GM18508 (cell line): Measurements from ENCODE around the gene FNTB.

ENCODE experiments used
- ATAC-seq: cut with Tn5 transposase; IDR thresholded peaks from one replicate; pipeline ENCODE4 v1.9.1; 2021; ENCODE audit warnings: moderate number of reproducible peaks; ENCODE audit not compliant: insufficient read depth, unreplicated experiment

Gene FNTB

GRCh38 chr14:64952598-64953309, 33.9 kb upstream of the FNTB start:
- no peak for ATAC-seq

- no peak for ATAC-seq
Measured at GRCh38 chr14:64953310-64953654, 33.4 kb upstream of the FNTB start.

GRCh38 chr14:64953661-64954060, 33.0 kb upstream of the FNTB start:
- no peak for ATAC-seq

- ATAC-seq, result no peak
Measured at GRCh38 chr14:64954491-64955240, 32.0 kb upstream of the FNTB start.

- ATAC-seq, result no peak
Measured at GRCh38 chr14:64955297-64955696, 31.4 kb upstream of the FNTB start.

- no peak for ATAC-seq
Measured at GRCh38 chr14:64956697-64957406, 29.8 kb upstream of the FNTB start.

- no peak for ATAC-seq
Measured at GRCh38 chr14:64958201-64958600, 28.5 kb upstream of the FNTB start.

GRCh38 chr14:64958743-64959142, 28.0 kb upstream of the FNTB start:
- no peak for ATAC-seq

GRCh38 chr14:64960762-64961276, 25.9 kb upstream of the FNTB start:
- no peak for ATAC-seq

- no peak for ATAC-seq
Measured at GRCh38 chr14:64963611-64964010, 23.1 kb upstream of the FNTB start.

GRCh38 chr14:64965356-64966000, 21.2 kb upstream of the FNTB start:
- ATAC-seq, result no peak

GRCh38 chr14:64966976-64967375, 19.7 kb upstream of the FNTB start:
- no peak for ATAC-seq

- ATAC-seq, result no peak
Measured at GRCh38 chr14:64968167-64968566, 18.5 kb upstream of the FNTB start.

GRCh38 chr14:64968651-64969050, 18.0 kb upstream of the FNTB start:
- no peak for ATAC-seq

GRCh38 chr14:64970041-64970440, 16.7 kb upstream of the FNTB start:
- ATAC-seq, result no peak

- ATAC-seq, result no peak
Measured at GRCh38 chr14:64970776-64971477, 15.8 kb upstream of the FNTB start.

GRCh38 chr14:64971491-64971942, 15.2 kb upstream of the FNTB start:
- no peak for ATAC-seq

- no peak for ATAC-seq
Measured at GRCh38 chr14:64971943-64972791, 14.5 kb upstream of the FNTB start, which contains the start of gene RAB15. Gene RAB15 (minus strand): TSS chr14:64972336. CDS start chr14:64972076, 260 bp downstream.

GRCh38 chr14:64973026-64973442, 13.7 kb upstream of the FNTB start:
- ATAC-seq, result no peak
